HepG2 (cell line): ENCODE measurements around the gene USP7. TPM values are rescaled to one million over a fixed set of nuclear protein-coding genes. Genes with fewer than 3 reads are reported as not detected.

Experiments
- CEBPG ChIP-seq: IDR thresholded peaks from 2 replicates; pipeline ENCODE4 v1.6.1; 2016
- CENPBD1 ChIP-seq: sonication (generic); formaldehyde crosslinking; IDR thresholded peaks from 2 replicates; pipeline ENCODE4 v1.8.0; 2022; ENCODE audit warnings: missing genetic modification reagents, low read depth, mild to moderate bottlenecking, borderline replicate concordance
- HMG20A ChIP-seq: IDR thresholded peaks from 2 replicates; pipeline ENCODE4 v1.6.1; 2016; ENCODE audit warnings: borderline replicate concordance
- ISX ChIP-seq: sonication (generic); formaldehyde crosslinking; conservative IDR thresholded peaks from 2 replicates; pipeline ENCODE4 v1.5.0; 2020; ENCODE audit warnings: missing genetic modification reagents
- KLF9 ChIP-seq: IDR thresholded peaks from 2 replicates; pipeline ENCODE4 v1.6.1; 2016; ENCODE audit warnings: low read depth
- MEIS1 ChIP-seq: sonication (generic); formaldehyde crosslinking; IDR thresholded peaks from 2 replicates; pipeline ENCODE4 v1.9.0; 2021; ENCODE audit warnings: mild to moderate bottlenecking, missing genetic modification reagents, moderate library complexity, borderline replicate concordance
- MLLT10 ChIP-seq: sonication (generic); formaldehyde crosslinking; IDR thresholded peaks from 2 replicates; pipeline ENCODE4 v1.4.0; 2020; ENCODE audit warnings: missing genetic modification reagents
- NCOA5 ChIP-seq: sonication (generic); formaldehyde crosslinking; IDR thresholded peaks from 2 replicates; pipeline ENCODE4 v1.4.0; 2020; ENCODE audit warnings: missing genetic modification reagents
- NFE2L1 ChIP-seq: sonication (generic); formaldehyde crosslinking; IDR thresholded peaks from 2 replicates; pipeline ENCODE4 v1.4.0; 2020; ENCODE audit warnings: missing genetic modification reagents, mild to moderate bottlenecking, borderline replicate concordance
- NRL ChIP-seq: sonication (generic); formaldehyde crosslinking; IDR thresholded peaks from 2 replicates; pipeline ENCODE4 v1.5.0; 2020; ENCODE audit warnings: missing genetic modification reagents, mild to moderate bottlenecking, moderate library complexity, borderline replicate concordance
- PCBP1 ChIP-seq: fragments of 200-400 bp; formaldehyde crosslinking; IDR thresholded peaks from 2 replicates; pipeline ENCODE4 v1.6.1; 2017; ENCODE audit warnings: mild to moderate bottlenecking, low read depth, low read length, borderline replicate concordance
- POLR2G ChIP-seq: fragments of 200-400 bp; formaldehyde crosslinking; IDR thresholded peaks from 2 replicates; pipeline ENCODE4 v1.6.1; 2018; ENCODE audit warnings: mild to moderate bottlenecking, low read depth, low read length, moderate library complexity
- PRDM15 ChIP-seq: sonication (generic); formaldehyde crosslinking; IDR thresholded peaks from 2 replicates; pipeline ENCODE4 v1.4.0; 2020; ENCODE audit warnings: missing genetic modification reagents
- RCOR2 ChIP-seq: IDR thresholded peaks from 2 replicates; pipeline ENCODE4 v1.6.1; 2016; ENCODE audit warnings: missing biosample characterization, missing genetic modification reagents
- RFX1 ChIP-seq: fragments of 450-650 bp; IDR thresholded peaks from 2 replicates; pipeline ENCODE4 v1.6.1; 2017
- SIX4 ChIP-seq: sonication (generic); formaldehyde crosslinking; IDR thresholded peaks from 2 replicates; pipeline ENCODE4 v1.4.0; 2020; ENCODE audit warnings: missing genetic modification reagents
- SPEN ChIP-seq: sonication (generic); formaldehyde crosslinking; IDR thresholded peaks from 2 replicates; pipeline ENCODE4 v1.5.1; 2020; ENCODE audit warnings: low read depth, mild to moderate bottlenecking, missing genetic modification reagents
- TMF1 ChIP-seq: sonication (generic); formaldehyde crosslinking; IDR thresholded peaks from 2 replicates; pipeline ENCODE4 v1.8.1; 2022; ENCODE audit warnings: low read depth, missing genetic modification reagents
- TSC22D2 ChIP-seq: sonication (generic); formaldehyde crosslinking; IDR thresholded peaks from 2 replicates; pipeline ENCODE4 v1.5.1; 2020; ENCODE audit warnings: missing genetic modification reagents, mild to moderate bottlenecking, borderline replicate concordance
- YEATS2 ChIP-seq: sonication (generic); formaldehyde crosslinking; IDR thresholded peaks from 2 replicates; pipeline ENCODE4 v1.4.0; 2020; ENCODE audit warnings: missing genetic modification reagents, borderline replicate concordance
- ZBTB42 ChIP-seq: sonication (generic); formaldehyde crosslinking; IDR thresholded peaks from 2 replicates; pipeline ENCODE4 v1.5.0; 2020; ENCODE audit warnings: mild to moderate bottlenecking, missing genetic modification reagents
- ZFY ChIP-seq: sonication (generic); formaldehyde crosslinking; IDR thresholded peaks from 2 replicates; pipeline ENCODE4 v1.4.0; 2020; ENCODE audit warnings: missing genetic modification reagents
- ZNF264 ChIP-seq: sonication (generic); formaldehyde crosslinking; IDR thresholded peaks from 2 replicates; pipeline ENCODE4 v1.4.0; 2020; ENCODE audit warnings: missing genetic modification reagents
- ZNF383 ChIP-seq: sonication (generic); formaldehyde crosslinking; IDR thresholded peaks from 2 replicates; pipeline ENCODE4 v1.4.0; 2020; ENCODE audit warnings: missing genetic modification reagents, mild to moderate bottlenecking, borderline replicate concordance
- ZNF564 ChIP-seq: sonication (generic); formaldehyde crosslinking; IDR thresholded peaks from 2 replicates; pipeline ENCODE4 v1.8.1; 2023; ENCODE audit warnings: mild to moderate bottlenecking, missing genetic modification reagents
- ZNF598 ChIP-seq: sonication (generic); formaldehyde crosslinking; IDR thresholded peaks from 2 replicates; pipeline ENCODE4 v1.5.1; 2020; ENCODE audit warnings: mild to moderate bottlenecking, missing genetic modification reagents, borderline replicate concordance
- ZNF674 ChIP-seq: sonication (generic); formaldehyde crosslinking; IDR thresholded peaks from 2 replicates; pipeline ENCODE4 v1.5.0; 2020; ENCODE audit warnings: low read depth, mild to moderate bottlenecking, missing genetic modification reagents
- ZNF788 ChIP-seq: sonication (generic); formaldehyde crosslinking; IDR thresholded peaks from 2 replicates; pipeline ENCODE4 v1.5.0; 2020; ENCODE audit warnings: mild to moderate bottlenecking, missing genetic modification reagents, borderline replicate concordance
- ZNF891 ChIP-seq: sonication (generic); formaldehyde crosslinking; IDR thresholded peaks from 2 replicates; pipeline ENCODE4 v1.5.0; 2020; ENCODE audit warnings: mild to moderate bottlenecking, missing genetic modification reagents
- polyA plus RNA-seq, 8 experiments: library from polyadenylated mRNA; depleted of rRNA in 3 of 8; stranded (reverse) in 7 of 8; unstranded in 1 of 8; fragments of >200 nt; fragmentation: Illumina TruSeq in 4 of 8; extraction: Trizol in 4 of 8; gene quantifications; 2 replicates each; pipeline versions ENCODE4 v1.2.1 to v1.2.3, GENCODE V29; 2011 to 2016; ENCODE audit warnings: low read depth in 4 of 8, missing spikeins in 1 of 8, mixed read lengths in 1 of 8; ENCODE audit not compliant: insufficient read depth in 1 of 8
- total RNA-seq, 5 experiments: library from RNA; depleted of rRNA; stranded (reverse); fragments of >200 nt; fragmentation: Illumina TruSeq; extraction: Trizol; gene quantifications; 2 replicates each; pipeline ENCODE4 v1.2.3, GENCODE V29; 2016; ENCODE audit warnings: low read depth in 1 of 5

USP7 gene
- total and polyA plus RNA-seq, 2 of the 13 experiments (the other 11 are each of a cell fraction or from before 2014, with no cell fraction given), result 52.5 to 173 TPM

GRCh38 chr16:8850279-8850885 is 113.3 kb downstream of the USP7 start (continued):
- TF ChIP-seq PRDM15 (CRISPR knock-in tag) (peak; percentile 54), CENPBD1 (CRISPR knock-in tag) (no peak), ZNF674 (CRISPR knock-in tag) (no peak), NRL (CRISPR knock-in tag) (peak; percentile 68), ZNF598 (CRISPR knock-in tag) (peak; percentile 99), ZNF788 (peak; percentile 93), KLF9 (peak; percentile 64; the same call in 1 of the 2 replicates), RFX1 (no peak), ZFY (CRISPR knock-in tag) (peak; percentile 89), ZNF891 (no peak; the same call in none of the 2 replicates), NCOA5 (CRISPR knock-in tag) (0 out of 2 replicates have a peak, but pooled peaks have one; percentile 20), TMF1 (CRISPR knock-in tag) (peak; percentile 89), YEATS2 (CRISPR knock-in tag) (peak; percentile 69; the same call in 1 of the 2 replicates), ZNF383 (CRISPR knock-in tag) (no peak), SPEN (CRISPR knock-in tag) (peak; percentile 89), MLLT10 (no peak), SIX4 (CRISPR knock-in tag) (peak; percentile 69), ZBTB42 (CRISPR knock-in tag) (peak; percentile 93; the same call in 1 of the 2 replicates), ZNF264 (CRISPR knock-in tag) (peak; percentile 95), RCOR2 (CRISPR knock-in tag) (peak; percentile 82; the same call in 1 of the 2 replicates), PCBP1 (no peak), HMG20A (CRISPR knock-in tag) (peak; percentile 88), ISX (CRISPR knock-in tag) (0 out of 2 replicates have a peak, but pooled peaks have one; percentile 28), TSC22D2 (CRISPR knock-in tag) (no peak), MEIS1 (CRISPR knock-in tag) (peak; percentile 76; the same call in 1 of the 2 replicates), ZNF564 (CRISPR knock-in tag) (peak; percentile 90), NFE2L1 (CRISPR knock-in tag) (peak; percentile 55; the same call in 1 of the 2 replicates), POLR2G (peak; percentile 58), CEBPG (peak; percentile 61)
